ENCODE data around the gene DDI2. TPM values are rescaled to one million over a fixed set of nuclear protein-coding genes. Genes with fewer than 3 reads are reported as not detected.

Gene DDI2
- total RNA-seq, 2 experiments from 2014 or later, result 23.5 to 40.8 TPM

GRCh38 chr1:15622712-15623373, 5.6 kb downstream of the DDI2 start:
- Histone ChIP-seq H3K4me3 (ENCODE audit: low read depth, low read length, poor library complexity, severe bottlenecking) (no peak overlapping the region), H3K36me3 (ENCODE audit: insufficient read depth, low read length) (peaks cover 52% of the 10 kb centered on the region), H3K9me3 (ENCODE audit: low read length) (no peaks in the 10 kb centered on the region), H4K20me1 (ENCODE audit: insufficient read depth, low read length) (peaks cover 25% of the 10 kb centered on the region), H3K9me2 (ENCODE audit: insufficient read depth, low read length) (no peaks in the 10 kb centered on the region), H3K79me2 (ENCODE audit: insufficient read depth, low read depth, low read length) (peaks cover 98% of the 10 kb centered on the region), H3K4me1 (ENCODE audit: insufficient read depth, low read length, poor library complexity, severe bottlenecking) (peaks cover 25% of the 10 kb centered on the region), H3K4me2 (ENCODE audit: low read length) (no peak overlapping the region), H2AFZ (ENCODE audit: low read length) (no peak overlapping the region), H3K27ac (ENCODE audit: low read depth, low read length, poor library complexity, severe bottlenecking) (no peak overlapping the region)
- intact Hi-C loops (cut with micrococcal nuclease; ENCODE audit: unreplicated experiment), result no loop called here
- ChIA-PET POLR2A (interaction anchor here (0.6 to 0.7 kb wide), 3 partner anchors 10 to 109 kb away, joined by 3 to 4 read pairs (median 3); no protein-coding TSS in a partner anchor), CTCF (ENCODE audit: unreplicated experiment) (no interaction called here)
- TF ChIP-seq EZH2phosphoT487 (IDR thresholded peaks at IDR 0.05; ENCODE audit: borderline replicate concordance, low read depth, low read length), result no peak
- TF ChIP-seq CTCF (conservative IDR thresholded peaks at IDR 0.05; ENCODE audit: low read length), result no peak
- no TSS peak for BruUV-seq (replicated peaks)
- DNase-seq (ENCODE audit: low spot score), result no peak

GRCh38 chr1:15623435-15623834, 6.2 kb downstream of the DDI2 start:
- Histone ChIP-seq H3K4me1 (ENCODE audit: insufficient read depth, low read length, poor library complexity, severe bottlenecking) (peaks cover 26% of the 10 kb centered on the region), H3K4me2 (ENCODE audit: low read length) (no peak overlapping the region), H3K9me3 (ENCODE audit: low read length) (no peaks in the 10 kb centered on the region), H4K20me1 (ENCODE audit: insufficient read depth, low read length) (peaks cover 25% of the 10 kb centered on the region), H3K4me3 (ENCODE audit: low read depth, low read length, poor library complexity, severe bottlenecking) (no peak overlapping the region), H3K27ac (ENCODE audit: low read depth, low read length, poor library complexity, severe bottlenecking) (no peak overlapping the region), H3K36me3 (ENCODE audit: insufficient read depth, low read length) (peaks cover 57% of the 10 kb centered on the region), H3K9me2 (ENCODE audit: insufficient read depth, low read length) (no peaks in the 10 kb centered on the region), H2AFZ (ENCODE audit: low read length) (no peak overlapping the region), H3K79me2 (ENCODE audit: insufficient read depth, low read depth, low read length) (peaks cover 96% of the 10 kb centered on the region)
- intact Hi-C loops (cut with micrococcal nuclease; ENCODE audit: unreplicated experiment), result no loop called here
- ChIA-PET CTCF (ENCODE audit: unreplicated experiment) (no interaction called here), POLR2A (interaction anchor here (0.6 to 0.7 kb wide), 3 partner anchors 13 to 57 kb away, joined by 3 to 4 read pairs (median 3); no protein-coding TSS in a partner anchor)
- no peak for TF ChIP-seq EZH2phosphoT487 (IDR thresholded peaks at IDR 0.05; ENCODE audit: borderline replicate concordance, low read depth, low read length)
- TF ChIP-seq CTCF (conservative IDR thresholded peaks at IDR 0.05; ENCODE audit: low read length), result no peak
- DNase-seq (ENCODE audit: low spot score), result no peak
- BruUV-seq (replicated peaks), result no TSS peak

GRCh38 chr1:15624133-15624714, 7.0 kb downstream of the DDI2 start:
- Histone ChIP-seq H3K4me1 (ENCODE audit: insufficient read depth, low read length, poor library complexity, severe bottlenecking) (peaks cover 20% of the 10 kb centered on the region), H3K4me2 (ENCODE audit: low read length) (no peak overlapping the region), H3K9me3 (ENCODE audit: low read length) (no peaks in the 10 kb centered on the region), H3K79me2 (ENCODE audit: insufficient read depth, low read depth, low read length) (peaks cover 93% of the 10 kb centered on the region), H2AFZ (ENCODE audit: low read length) (no peak overlapping the region), H4K20me1 (ENCODE audit: insufficient read depth, low read length) (peaks cover 18% of the 10 kb centered on the region), H3K27ac (ENCODE audit: low read depth, low read length, poor library complexity, severe bottlenecking) (no peak overlapping the region), H3K9me2 (ENCODE audit: insufficient read depth, low read length) (no peaks in the 10 kb centered on the region), H3K36me3 (ENCODE audit: insufficient read depth, low read length) (peaks cover 62% of the 10 kb centered on the region), H3K4me3 (ENCODE audit: low read depth, low read length, poor library complexity, severe bottlenecking) (no peak overlapping the region)
- TF ChIP-seq EZH2phosphoT487 (IDR thresholded peaks at IDR 0.05; ENCODE audit: borderline replicate concordance, low read depth, low read length) (no peak), CTCF (conservative IDR thresholded peaks at IDR 0.05; ENCODE audit: low read length) (no peak)
- ChIA-PET CTCF (ENCODE audit: unreplicated experiment) (no interaction called here), POLR2A (interaction anchor here (0.7 kb wide), 1 partner anchor 57 kb away, joined by 3 read pairs; no protein-coding TSS in a partner anchor)
- intact Hi-C loops (cut with micrococcal nuclease; ENCODE audit: unreplicated experiment), result no loop called here
- no peak for DNase-seq (ENCODE audit: low spot score)
- BruUV-seq (replicated peaks), result no TSS peak
